Spleen (tissue), 11 donors: ENCODE results near the gene ATXN10. TPM values are rescaled to one million over a fixed set of nuclear protein-coding genes. Genes with fewer than 3 reads are reported as not detected.
A peak's percentile ranks its signal among the peaks of the same experiment; 100 is the strongest.

ENCODE experiments used
- DNase-seq: peaks from one replicate; pipeline ENCODE4 v3.0.0-alpha.2; 2020
- H3K27ac ChIP-seq, 8 donors: fragments of 200-600 bp; sonication (generic) in 7 of 8; 1 replicate in 4 of 8; 2 replicates in 4 of 8; pipeline versions ENCODE4 v1.5.0 to v1.8.0; 2016 to 2021; ENCODE audit warnings: inconsistent platforms in 4 of 8, mild to moderate bottlenecking in 4 of 8, moderate library complexity in 1 of 8
- H3K27me3 ChIP-seq, 7 donors: fragments of 200-600 bp; sonication (generic) in 6 of 7; replicated peaks in 1 of 7; 1 replicate in 4 of 7; 2 replicates in 3 of 7; pipeline versions ENCODE4 v1.5.0 to v1.8.0; 2016 to 2021; ENCODE audit warnings: inconsistent platforms in 3 of 7, mild to moderate bottlenecking in 1 of 7
- H3K36me3 ChIP-seq, 6 donors: fragments of 200-600 bp; sonication (generic) in 5 of 6; 1 replicate in 4 of 6; 2 replicates in 2 of 6; pipeline versions ENCODE4 v1.5.0 to v1.8.0; 2016 to 2021; ENCODE audit warnings: inconsistent platforms in 2 of 6
- H3K4me1 ChIP-seq, 6 donors: fragments of 200-600 bp; sonication (generic) in 5 of 6; 1 replicate in 3 of 6; 2 replicates in 3 of 6; pipeline versions ENCODE4 v1.5.0 to v1.8.0; 2016 to 2021; ENCODE audit warnings: inconsistent platforms in 3 of 6
- H3K4me3 ChIP-seq, 8 donors: fragments of 200-600 bp; sonication (generic) in 7 of 8; 1 replicate in 4 of 8; 2 replicates in 4 of 8; pipeline versions ENCODE4 v1.5.0 to v1.8.0; 2016 to 2021; ENCODE audit warnings: inconsistent platforms in 4 of 8, mild to moderate bottlenecking in 4 of 8, moderate library complexity in 2 of 8
- H3K9me3 ChIP-seq, 8 donors: fragments of 200-600 bp; sonication (generic) in 7 of 8; 1 replicate in 4 of 8; 2 replicates in 4 of 8; pipeline versions ENCODE4 v1.5.0 to v1.8.0; 2016 to 2021; ENCODE audit warnings: inconsistent platforms in 4 of 8
- CTCF ChIP-seq, 11 experiments: fragments of 200-600 bp in 7 of 11; fragments of 450-650 bp in 4 of 11; sonication (generic) in 4 of 11; IDR thresholded peaks in 8 of 11; conservative IDR thresholded peaks in 3 of 11; 1 replicate in 7 of 11; 2 replicates in 4 of 11; pipeline versions ENCODE4 v1.4.0 to v1.8.0; 2016 to 2021; ENCODE audit warnings: antibody characterized with exemption in 11 of 11, inconsistent platforms in 4 of 11, mild to moderate bottlenecking in 1 of 11
- POLR2A ChIP-seq, 3 donors: fragments of 450-650 bp; IDR thresholded peaks; one replicate each; pipeline ENCODE4 v1.5.1; 2017; ENCODE audit warnings: antibody characterized with exemption in 3 of 3, mild to moderate bottlenecking in 1 of 3
- POLR2AphosphoS5 ChIP-seq, 3 donors: sonication (generic); formaldehyde crosslinking; IDR thresholded peaks; one replicate each; pipeline ENCODE4 v1.5.1; 2017; ENCODE audit warnings: antibody characterized with exemption in 3 of 3
- WGBS, 5 donors: extraction: QIAGEN DNeasy Blood & Tissue Kit in 3 of 5; methylation state at CpG; one replicate each; pipeline versions ENCODE4 v1.1.5 to v1.1.7; 2013 to 2018; 5-methylcytosine and 5-hydroxymethylcytosine counted together
- intact Hi-C: fragments of 100-400 bp; cut with DNase I; formaldehyde crosslinking; loops from one replicate; pipeline ENCODE4 v1.15.0; 2023; ENCODE audit warnings: low total_unique reads
- polyA plus RNA-seq, 3 donors: library from polyadenylated mRNA; stranded (reverse); fragments of 200-250 nt; gene quantifications; one replicate each; pipeline ENCODE4 v1.2.1, GENCODE V29; 2013
- total RNA-seq, 7 donors: library from RNA; depleted of rRNA in 3 of 7; stranded (reverse); fragments of >200 nt in 3 of 7; fragmentation: NEBNext Ultra II Directional in 4 of 7; extraction: Animal tissue kit (Norgen Biotek cat#: 25700) in 4 of 7; gene quantifications; one replicate each; pipeline versions ENCODE4 v1.1.0 to v1.2.1, GENCODE V29; 2016 to 2021
- donor health status: healthy with polysubstance abuse.
- donor health status: DM: no; HTN: no; CAD: no; lungs with moderate emphysema.
- donor health status: DM: no; HTN: no; CAD: no.
- donor health status: Bipolar disorder and iron deficiency.
- donor health status: healthy.
- donor health status: DM: no; HTN: no; CAD: no.
- donor health status: DM: yes; HTN: yes; CAD: no.

The ATXN10 gene
- total and polyA plus RNA-seq, 10 donors, result 46.1 to 119 (median 84.6) TPM

- WGBS, 5 donors, result 26 to 55% (median 33%) methylated on average over 40 to 56 of the region's 56 CpGs
These were observed 218.1 kb downstream of the ATXN10 start for GRCh38 chr22:45889539-45890350.

GRCh38 chr22:45890351-45890635 is 218.7 kb downstream of the ATXN10 start:
- Histone ChIP-seq H3K27me3 (peaks cover 0 to 88% (median 45%) of the 10 kb centered on the region in 7 donors), H3K4me1 (no peaks in the 10 kb centered on the region), H3K27ac (no peak overlapping the region), H3K9me3 (no peaks in the 10 kb centered on the region), H3K36me3 (no peaks in the 10 kb centered on the region), H3K4me3 (no peak overlapping the region)
- TF ChIP-seq POLR2AphosphoS5 (IDR thresholded peaks at IDR 0.05) (no peak), POLR2A (IDR thresholded peaks at IDR 0.05) (no peak), CTCF (IDR thresholded peaks at IDR 0.05 in 8 of 11, conservative IDR thresholded peaks at IDR 0.05 in 3 of 11) (no peak)
- intact Hi-C loops, result no loop called here
- 88 to 96% (median 91%) methylated on average over 11 to 26 of the region's 26 CpGs for WGBS, 5 donors
- DNase-seq, result peak; percentile 29

More at GRCh38 chr22:45889539-45890350, 218.1 kb downstream of the ATXN10 start:
- Histone ChIP-seq H3K4me3 (no peak overlapping the region), H3K4me1 (no peaks in the 10 kb centered on the region), H3K27me3 (peaks cover 0 to 91% (median 47%) of the 10 kb centered on the region in 7 donors), H3K9me3 (no peaks in the 10 kb centered on the region), H3K36me3 (no peaks in the 10 kb centered on the region), H3K27ac (no peak overlapping the region)
- intact Hi-C loops, result no loop called here
- TF ChIP-seq POLR2AphosphoS5 (IDR thresholded peaks at IDR 0.05) (no peak), POLR2A (IDR thresholded peaks at IDR 0.05) (no peak), CTCF (IDR thresholded peaks at IDR 0.05 in 8 of 11, conservative IDR thresholded peaks at IDR 0.05 in 3 of 11) (no peak)
- DNase-seq, result peak; percentile 50

- TF ChIP-seq POLR2AphosphoS5 (IDR thresholded peaks at IDR 0.05) (no peak), CTCF (IDR thresholded peaks at IDR 0.05 in 8 of 11, conservative IDR thresholded peaks at IDR 0.05 in 3 of 11) (no peak)
- DNase-seq, result peak; percentile 67
These were observed 219.4 kb downstream of the ATXN10 start for GRCh38 chr22:45891021-45891421.

GRCh38 chr22:45891471-45891995 is 219.9 kb downstream of the ATXN10 start:
- TF ChIP-seq POLR2A (IDR thresholded peaks at IDR 0.05) (no peak), POLR2AphosphoS5 (IDR thresholded peaks at IDR 0.05) (no peak), CTCF (IDR thresholded peaks at IDR 0.05 in 8 of 11, conservative IDR thresholded peaks at IDR 0.05 in 3 of 11) (no peak)
- 30 to 43% (median 33%) methylated on average over 24 to 25 of the region's 25 CpGs for WGBS, 5 donors
- Histone ChIP-seq H3K36me3 (no peaks in the 10 kb centered on the region), H3K4me1 (no peaks in the 10 kb centered on the region), H3K4me3 (no peak overlapping the region), H3K9me3 (no peaks in the 10 kb centered on the region), H3K27me3 (peaks cover 0 to 87% (median 34%) of the 10 kb centered on the region in 7 donors), H3K27ac (no peak overlapping the region)
- DNase-seq, result peak; percentile 50
- intact Hi-C loops, result no loop called here

More at GRCh38 chr22:45891021-45891421, 219.4 kb downstream of the ATXN10 start:
- H3K27me3 ChIP-seq, result peaks cover 0 to 87% (median 38%) of the 10 kb centered on the region in 7 donors
- no peak overlapping the region for H3K4me3 ChIP-seq
- no peak overlapping the region for H3K27ac ChIP-seq
- intact Hi-C loops, result no loop called here
- no peaks in the 10 kb centered on the region for H3K4me1 ChIP-seq
- 49 to 85% (median 78%) methylated on average over 16 to 37 of the region's 37 CpGs for WGBS, 5 donors
- H3K9me3 ChIP-seq, result no peaks in the 10 kb centered on the region
- H3K36me3 ChIP-seq, result no peaks in the 10 kb centered on the region
